Activated naive CD4-positive, alpha-beta T cell treated with anti-CD3 and anti-CD28 coated beads, Interleukin-2, amount 10 ng/mL, durations not matched to agents 7 days and 5 days (primary cell): ENCODE data around the gene VAMP1.
"Not testable (repeated sequence)": the region's sequence is repeated elsewhere in the genome, so short reads cannot be mapped to it uniquely, and the experiment has no call there.

Experiments used
- CTCF ChIA-PET: fragments of 350-600 bp; sonication (Branson Sonifier 250); formaldehyde crosslinking; loops from one replicate; lab custom pipeline; 2021; ENCODE audit warnings: antibody characterized with exemption; lab: Charles Lee
- DNase-seq: peaks from one replicate; pipeline ENCODE4 v3.0.0-alpha.2; 2020
- H3K27ac Mint-ChIP-seq: one replicate; pipeline ENCODE4 v1.8.0; 2021; ENCODE audit warnings: mild to moderate bottlenecking, moderate library complexity, mixed read lengths
- H3K27me3 Mint-ChIP-seq: one replicate; pipeline ENCODE4 v1.8.0; 2021; ENCODE audit warnings: mild to moderate bottlenecking, mixed read lengths
- H3K36me3 Mint-ChIP-seq: one replicate; pipeline ENCODE4 v1.8.0; 2021; ENCODE audit warnings: mixed read lengths
- H3K4me1 Mint-ChIP-seq: one replicate; pipeline ENCODE4 v1.8.0; 2021; ENCODE audit warnings: mixed read lengths
- H3K4me3 Mint-ChIP-seq: one replicate; pipeline ENCODE4 v1.8.0; 2021; ENCODE audit warnings: mild to moderate bottlenecking, moderate library complexity, mixed read lengths
- H3K9me3 Mint-ChIP-seq: one replicate; pipeline ENCODE4 v1.8.0; 2021; ENCODE audit warnings: mixed read lengths

Gene VAMP1, protein sequence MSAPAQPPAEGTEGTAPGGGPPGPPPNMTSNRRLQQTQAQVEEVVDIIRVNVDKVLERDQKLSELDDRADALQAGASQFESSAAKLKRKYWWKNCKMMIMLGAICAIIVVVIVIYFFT

DNA sequence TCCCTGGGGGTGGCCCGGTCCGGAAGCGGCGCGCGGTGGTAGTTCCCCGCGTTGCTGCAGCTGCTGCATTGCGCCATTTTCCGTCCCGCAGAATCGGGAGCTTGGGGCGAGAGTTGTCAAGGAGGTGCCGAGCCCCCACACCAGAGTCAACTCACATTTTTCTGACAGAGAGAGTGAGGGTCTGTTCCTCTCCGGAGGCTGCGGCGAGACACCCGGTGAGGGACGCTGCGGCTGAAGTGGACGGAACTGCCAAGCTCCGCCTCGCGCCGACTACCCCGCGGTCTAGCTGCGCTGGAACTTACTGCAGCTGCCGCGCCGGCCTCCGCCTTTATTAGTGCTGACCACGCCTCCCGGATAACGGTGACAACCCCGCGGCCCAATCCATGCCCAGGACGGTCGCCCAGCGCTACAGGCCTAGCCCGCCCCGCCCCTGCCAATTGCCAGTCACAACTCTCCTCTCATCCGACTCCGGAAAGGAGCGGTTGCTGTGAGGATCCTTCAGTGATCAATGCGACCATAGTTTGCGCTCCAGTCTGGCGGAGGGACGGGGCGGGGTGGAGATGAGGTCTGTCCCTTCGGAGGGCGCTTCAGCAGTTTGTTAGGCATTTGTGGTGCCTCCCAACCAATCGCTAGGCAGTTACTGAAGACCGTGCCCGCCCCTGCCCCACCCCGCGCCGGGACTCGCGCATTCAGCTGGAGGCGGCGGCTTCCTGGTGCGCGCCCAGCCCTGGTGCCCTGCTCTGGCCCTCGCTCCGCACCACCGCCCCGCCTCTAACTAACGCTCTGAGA is at the start of gene VAMP1:
Gene VAMP1, minus strand, starts transcription at position 303 of the 789 bp plus-strand sequence. Its CDS starts 146 bp downstream, at position 157.
- CTCF ChIA-PET: interaction anchor here (0.8 to 3.6 kb wide), 13 partner anchors 8 to 147 kb away, joined by 3 to 33 read pairs (median 3); partner anchors contain the start of genes IFFO1 and TAPBPL
- peak; percentile 100 for DNase-seq
- peaks cover 56% of the 10 kb centered on the region for H3K4me1 Mint-ChIP-seq

DNA sequence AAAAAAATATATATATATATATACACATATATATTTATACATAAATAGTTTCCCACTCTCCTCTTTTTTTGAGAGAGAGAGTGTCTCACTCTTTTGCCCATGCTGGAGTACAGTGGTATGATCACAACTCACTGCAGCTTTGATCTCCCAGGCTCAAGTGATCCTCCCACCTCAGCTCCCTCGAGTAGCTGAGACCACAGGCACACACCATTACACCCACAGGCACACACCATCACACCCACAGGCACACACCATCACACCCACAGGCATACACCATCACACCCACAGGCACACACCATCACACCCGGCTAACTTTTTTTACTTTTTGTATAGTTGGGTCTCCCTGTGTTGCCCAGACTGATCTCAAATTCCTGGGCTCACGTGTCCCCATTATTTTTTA is 49.7 kb upstream of the VAMP1 start:
- H3K4me1 Mint-ChIP-seq: peaks cover 2% of the 10 kb centered on the region
- H3K36me3 Mint-ChIP-seq: peaks cover 73% of the 10 kb centered on the region
- H3K27me3 Mint-ChIP-seq: no peaks in the 10 kb centered on the region
- DNase-seq: no peak
- H3K27ac Mint-ChIP-seq: no peak overlapping the region
- H3K9me3 Mint-ChIP-seq: no peaks in the 10 kb centered on the region
- no peak overlapping the region for H3K4me3 Mint-ChIP-seq
- CTCF ChIA-PET: no interaction called here

More for the DNA sequence above, at the start of gene VAMP1:
- Mint-ChIP-seq H3K4me3 (peak within 1 kb of the TSS; percentile 94), H3K9me3 (no peaks in the 10 kb centered on the region), H3K36me3 (peaks cover 36% of the 10 kb centered on the region), H3K27me3 (peaks cover 24% of the 10 kb centered on the region), H3K27ac (peak within 1 kb of the TSS; percentile 93)

DNA sequence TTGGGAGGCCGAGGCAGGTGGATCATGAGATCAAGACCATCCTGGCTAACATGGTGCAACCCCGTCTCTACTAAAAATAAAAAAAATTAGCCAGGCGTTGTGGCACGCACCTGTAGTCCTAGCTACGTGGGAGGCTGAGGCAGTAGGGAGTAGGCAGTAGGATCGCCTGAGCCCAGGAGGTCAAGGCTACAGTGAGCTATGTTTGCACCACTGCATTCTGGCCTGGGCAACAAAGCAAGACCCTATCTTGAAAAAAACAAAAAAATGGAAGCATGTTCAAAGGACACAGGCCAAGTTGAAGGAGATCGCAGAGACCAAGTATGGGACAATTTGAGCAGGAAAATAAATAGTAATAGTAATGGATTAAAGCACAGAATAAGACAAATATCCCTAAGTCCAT is 37.6 kb upstream of the VAMP1 start:
- peaks cover 48% of the 10 kb centered on the region for H3K36me3 Mint-ChIP-seq
- no peak overlapping the region for H3K27ac Mint-ChIP-seq
- peaks cover 14% of the 10 kb centered on the region for H3K4me1 Mint-ChIP-seq
- CTCF ChIA-PET: interaction anchor here (1.4 kb wide), 1 partner anchor 9 kb away, joined by 3 read pairs; no protein-coding TSS in a partner anchor
- H3K27me3 Mint-ChIP-seq: no peaks in the 10 kb centered on the region
- H3K9me3 Mint-ChIP-seq: no peaks in the 10 kb centered on the region
- no peak for DNase-seq
- H3K4me3 Mint-ChIP-seq: no peak overlapping the region

DNA sequence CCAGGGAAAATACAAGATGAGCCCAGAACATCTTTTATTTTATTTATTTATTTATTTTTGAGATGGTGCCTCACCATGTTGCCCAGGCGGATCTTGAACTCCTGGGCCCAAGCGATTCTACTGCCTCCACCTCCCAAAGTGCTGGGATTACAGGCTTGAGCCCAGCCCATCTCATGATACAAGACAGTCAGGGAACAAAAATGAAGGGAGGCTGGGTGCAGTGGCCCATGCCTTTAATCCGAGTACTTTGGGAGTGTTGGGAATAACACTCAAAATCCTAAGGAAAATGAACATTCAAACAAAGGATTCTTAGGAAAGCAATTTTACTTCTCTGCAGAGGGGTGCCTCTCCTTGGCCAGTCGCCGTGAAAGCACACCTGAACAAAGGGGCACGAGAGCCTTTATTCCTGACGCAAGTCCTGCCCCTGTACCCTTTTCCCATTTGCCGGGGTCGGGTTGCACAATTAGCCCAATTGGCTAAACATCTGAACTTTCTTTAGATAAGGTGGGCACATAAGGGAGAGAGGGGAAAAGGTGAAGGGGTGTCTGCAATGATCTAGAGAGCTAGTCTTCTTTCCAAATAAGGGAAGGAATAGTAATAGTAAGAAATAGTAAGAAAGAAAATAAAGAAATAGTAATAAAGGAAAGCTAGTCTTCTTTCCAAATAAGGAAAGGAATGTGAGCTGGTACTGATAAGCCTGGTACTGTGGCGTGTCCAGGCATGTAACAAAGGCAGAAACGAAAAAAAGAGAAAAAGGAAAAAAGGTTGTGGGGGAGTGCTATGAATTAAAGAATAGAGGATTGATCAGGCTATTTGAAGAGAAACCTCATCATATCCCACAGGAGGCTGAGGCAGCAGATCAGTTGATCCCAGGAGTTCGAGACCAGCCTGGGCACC is 36.9 kb upstream of the VAMP1 start:
- Mint-ChIP-seq H3K36me3 (peaks cover 40% of the 10 kb centered on the region), H3K4me1 (peaks cover 14% of the 10 kb centered on the region), H3K4me3 (no peak overlapping the region), H3K27me3 (no peaks in the 10 kb centered on the region), H3K9me3 (no peaks in the 10 kb centered on the region), H3K27ac (no peak overlapping the region)
- CTCF ChIA-PET: interaction anchor here (0.6 to 1.4 kb wide), 2 partner anchors 10 to 140 kb away, joined by 3 to 4 read pairs; no protein-coding TSS in a partner anchor
- DNase-seq: no peak

DNA sequence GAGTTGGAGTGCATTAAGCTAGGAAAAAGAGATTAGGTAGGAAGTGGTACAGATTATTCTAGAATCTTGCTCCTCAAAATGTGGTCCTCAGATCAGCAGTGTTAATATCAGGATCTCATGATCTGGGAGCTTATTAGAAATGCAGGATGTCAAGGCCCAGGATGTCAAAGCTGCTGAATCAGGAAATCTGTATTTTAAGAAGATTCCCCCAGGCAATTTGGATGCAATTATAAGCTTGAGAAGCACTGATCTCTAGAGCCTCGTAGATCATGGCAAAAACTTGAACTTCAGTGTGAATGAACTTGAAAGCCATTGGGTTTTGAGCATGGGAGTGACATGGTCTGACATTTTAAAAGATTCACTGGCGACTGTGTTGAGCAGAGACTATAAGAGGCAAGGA is 30.0 kb upstream of the VAMP1 start:
- no peak for DNase-seq
- peaks cover 23% of the 10 kb centered on the region for H3K4me1 Mint-ChIP-seq
- no peaks in the 10 kb centered on the region for H3K27me3 Mint-ChIP-seq
- CTCF ChIA-PET: interaction anchor here (0.6 to 1.0 kb wide), 2 partner anchors 36 to 165 kb away, joined by 3 read pairs; no protein-coding TSS in a partner anchor
- H3K4me3 Mint-ChIP-seq: no peak overlapping the region
- no peak overlapping the region for H3K27ac Mint-ChIP-seq
- no peaks in the 10 kb centered on the region for H3K9me3 Mint-ChIP-seq
- peaks cover 30% of the 10 kb centered on the region for H3K36me3 Mint-ChIP-seq

DNA sequence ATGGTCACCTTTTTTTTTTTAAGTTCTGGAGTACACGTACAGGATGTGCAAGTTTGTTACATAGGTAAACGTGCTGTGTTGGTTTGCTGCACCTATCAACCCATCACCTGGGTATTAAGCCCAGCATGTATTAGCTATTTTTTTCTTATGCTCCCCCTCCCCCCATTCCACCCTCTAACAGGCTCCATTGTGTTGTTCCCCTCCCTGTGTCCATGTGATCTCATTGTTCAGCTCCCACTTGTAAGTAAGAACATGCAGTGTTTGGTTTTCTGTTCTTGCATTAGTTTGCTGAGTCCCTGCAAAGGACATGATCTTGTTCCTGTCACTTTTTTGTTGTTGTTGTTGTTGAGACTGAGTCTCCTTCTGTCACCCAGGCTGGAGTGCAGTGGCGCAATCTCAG is 26.8 kb upstream of the VAMP1 start:
- not testable (repeated sequence) for H3K27me3 Mint-ChIP-seq, H3K9me3 Mint-ChIP-seq, DNase-seq, H3K4me3 Mint-ChIP-seq
- H3K4me1 Mint-ChIP-seq: peaks cover 41% of the 10 kb centered on the region
- H3K27ac Mint-ChIP-seq: peak overlapping the region; percentile 24
- CTCF ChIA-PET: interaction anchor here (0.6 to 2.5 kb wide), 6 partner anchors 9 to 509 kb away, joined by 3 to 9 read pairs (median 4); no protein-coding TSS in a partner anchor
- H3K36me3 Mint-ChIP-seq: peaks cover 37% of the 10 kb centered on the region

DNA sequence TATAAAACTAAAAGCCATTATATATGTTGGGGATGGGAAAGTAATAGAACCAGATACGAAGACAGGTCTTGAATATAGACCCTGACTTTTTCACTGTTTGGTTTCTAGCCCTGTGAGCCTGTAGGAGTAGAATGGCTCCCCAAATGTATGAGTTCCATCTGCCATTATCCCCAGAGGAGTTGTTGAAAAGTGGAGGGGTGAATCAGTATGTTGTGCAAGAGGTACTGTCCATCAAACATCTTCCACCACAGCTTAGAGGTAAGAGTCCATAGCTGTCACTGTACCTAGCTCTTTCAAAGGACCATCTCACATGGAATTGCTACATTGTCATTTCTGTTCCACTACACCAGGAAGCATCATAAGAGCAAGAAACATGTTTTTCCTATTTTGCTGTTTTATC is 24.5 kb upstream of the VAMP1 start:
- Mint-ChIP-seq H3K9me3 (no peaks in the 10 kb centered on the region), H3K36me3 (peaks cover 49% of the 10 kb centered on the region), H3K4me3 (peak overlapping the region; percentile 93), H3K27me3 (no peaks in the 10 kb centered on the region), H3K27ac (peak overlapping the region; percentile 99), H3K4me1 (peaks cover 48% of the 10 kb centered on the region)
- CTCF ChIA-PET: interaction anchor here (0.7 to 2.5 kb wide), 8 partner anchors 23 to 189 kb away, joined by 3 to 9 read pairs (median 4); no protein-coding TSS in a partner anchor
- DNase-seq: no peak

DNA sequence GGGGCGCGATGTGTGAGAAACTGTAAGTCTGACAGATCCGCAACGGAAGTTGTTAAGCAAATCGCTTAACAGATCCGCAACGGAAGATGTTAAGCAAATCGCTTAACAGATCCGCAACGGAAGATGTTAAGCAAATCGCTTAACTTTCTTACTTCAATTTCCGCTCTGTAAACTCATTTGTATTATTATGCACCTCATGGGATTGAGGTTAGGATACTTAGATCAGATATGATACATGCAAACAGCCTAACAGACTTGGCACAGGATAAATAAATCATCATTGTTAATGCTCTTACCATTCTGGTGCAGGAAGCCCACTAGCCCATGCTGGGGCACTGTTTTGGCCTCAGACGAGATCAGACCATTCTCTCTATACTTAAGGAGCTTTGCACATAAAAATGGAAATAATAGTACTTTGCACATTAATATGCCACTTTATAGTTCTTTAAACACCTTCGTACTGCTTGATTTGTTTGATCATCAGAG is 23.8 kb upstream of the VAMP1 start:
- Mint-ChIP-seq H3K27me3 (no peaks in the 10 kb centered on the region), H3K4me3 (peak overlapping the region; percentile 93), H3K4me1 (peaks cover 48% of the 10 kb centered on the region), H3K36me3 (peaks cover 49% of the 10 kb centered on the region), H3K9me3 (no peaks in the 10 kb centered on the region), H3K27ac (peak overlapping the region; percentile 99)
- peak; percentile 23 for DNase-seq
- CTCF ChIA-PET: interaction anchor here (0.7 to 1.2 kb wide), 6 partner anchors 23 to 190 kb away, joined by 3 to 4 read pairs (median 4); no protein-coding TSS in a partner anchor

DNA sequence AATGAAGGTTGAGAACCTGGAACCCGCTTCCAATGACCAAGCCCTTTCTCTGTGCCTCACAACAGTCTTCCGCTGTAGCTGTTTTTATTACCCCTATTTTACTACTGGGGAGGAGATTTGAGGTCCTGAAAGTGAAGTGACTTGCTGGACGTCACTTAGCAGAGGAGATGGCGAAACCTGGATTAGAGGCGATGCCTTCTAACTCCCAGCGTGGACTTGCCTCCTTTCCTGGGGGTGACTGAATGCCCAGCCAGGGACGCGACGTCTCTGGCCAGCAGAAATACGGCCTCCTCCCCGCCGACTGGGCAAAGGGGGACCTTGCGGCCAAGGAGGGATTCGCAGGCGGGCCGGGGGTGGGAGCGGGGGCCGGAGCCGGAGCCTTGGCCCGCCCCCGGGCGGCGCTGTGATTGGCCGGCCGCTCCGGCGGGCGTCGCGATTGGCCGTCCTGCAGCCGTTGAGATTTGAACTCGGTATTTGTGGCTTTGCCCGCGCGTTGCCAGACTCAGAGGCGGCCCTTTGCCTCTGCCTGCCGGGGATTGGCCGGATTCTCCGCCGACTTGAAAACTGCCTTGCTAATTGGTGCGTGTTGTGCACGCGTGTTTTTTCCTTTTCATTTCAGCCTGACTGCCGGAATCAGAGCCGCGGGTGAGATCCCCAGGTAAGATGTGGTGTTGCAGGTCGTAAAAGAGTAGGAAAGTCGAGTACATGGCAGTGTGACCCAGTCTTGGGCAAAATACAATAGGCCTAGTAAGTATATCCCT is 23.2 kb upstream of the VAMP1 start, which contains the start of gene NCAPD2:
Gene NCAPD2, plus strand, starts transcription at position 606 of the 761 bp plus-strand sequence. CDS start 997 bp downstream, outside the sequence.
- CTCF ChIA-PET: interaction anchor here (0.6 to 1.7 kb wide), 7 partner anchors 22 to 68 kb away, joined by 3 to 9 read pairs (median 3); no protein-coding TSS in a partner anchor
- H3K4me1 Mint-ChIP-seq: peaks cover 48% of the 10 kb centered on the region
- DNase-seq: peak; percentile 98
- H3K9me3 Mint-ChIP-seq: no peaks in the 10 kb centered on the region
- peak within 1 kb of the TSS; percentile 93 for H3K4me3 Mint-ChIP-seq
- H3K36me3 Mint-ChIP-seq: peaks cover 48% of the 10 kb centered on the region
- peak within 1 kb of the TSS; percentile 99 for H3K27ac Mint-ChIP-seq
- H3K27me3 Mint-ChIP-seq: no peaks in the 10 kb centered on the region

DNA sequence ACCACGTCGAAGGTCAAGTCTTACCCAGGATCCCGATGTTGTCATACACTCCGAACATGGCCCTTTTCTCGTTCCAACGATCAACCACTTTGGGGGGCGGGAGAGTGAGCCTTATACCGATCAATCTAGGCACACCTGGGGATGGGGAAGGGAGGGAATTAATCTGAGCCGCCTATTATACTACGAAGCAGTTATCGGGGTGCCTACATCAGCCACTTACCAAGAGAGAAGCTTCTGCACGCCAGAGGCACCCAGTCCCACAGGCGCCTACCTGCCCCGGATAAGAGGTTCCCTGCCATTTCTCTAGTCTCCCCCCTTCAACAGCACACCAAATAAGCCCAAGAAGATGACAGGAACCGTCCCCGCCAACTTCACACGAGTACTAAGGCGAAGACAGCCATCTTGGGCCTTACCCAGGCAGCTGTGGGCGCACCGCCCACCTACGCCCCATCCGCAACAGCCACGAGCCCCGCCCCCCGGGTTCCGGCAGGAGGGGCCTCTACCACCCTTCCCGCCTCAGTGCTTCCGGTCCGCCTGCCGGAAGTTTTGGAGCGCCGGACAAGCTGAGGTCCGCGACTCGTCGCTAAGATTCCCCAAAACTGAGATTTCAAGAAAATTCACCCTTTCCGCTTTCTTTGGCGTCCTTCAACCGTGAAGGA is 22.5 kb upstream of the VAMP1 start, which contains the start of gene MRPL51:
Gene MRPL51, minus strand, starts transcription at position 425 of the 659 bp plus-strand sequence. Its CDS starts 126 bp downstream, at position 299.
- H3K9me3 Mint-ChIP-seq: no peaks in the 10 kb centered on the region
- H3K4me1 Mint-ChIP-seq: peaks cover 45% of the 10 kb centered on the region
- peaks cover 42% of the 10 kb centered on the region for H3K36me3 Mint-ChIP-seq
- CTCF ChIA-PET: interaction anchor here (0.6 to 1.7 kb wide), 5 partner anchors 21 to 72 kb away, joined by 3 to 9 read pairs (median 3); no protein-coding TSS in a partner anchor
- H3K4me3 Mint-ChIP-seq: peak within 1 kb of the TSS; percentile 93
- H3K27me3 Mint-ChIP-seq: no peaks in the 10 kb centered on the region
- peak; percentile 97 for DNase-seq
- peak within 1 kb of the TSS; percentile 99 for H3K27ac Mint-ChIP-seq

DNA sequence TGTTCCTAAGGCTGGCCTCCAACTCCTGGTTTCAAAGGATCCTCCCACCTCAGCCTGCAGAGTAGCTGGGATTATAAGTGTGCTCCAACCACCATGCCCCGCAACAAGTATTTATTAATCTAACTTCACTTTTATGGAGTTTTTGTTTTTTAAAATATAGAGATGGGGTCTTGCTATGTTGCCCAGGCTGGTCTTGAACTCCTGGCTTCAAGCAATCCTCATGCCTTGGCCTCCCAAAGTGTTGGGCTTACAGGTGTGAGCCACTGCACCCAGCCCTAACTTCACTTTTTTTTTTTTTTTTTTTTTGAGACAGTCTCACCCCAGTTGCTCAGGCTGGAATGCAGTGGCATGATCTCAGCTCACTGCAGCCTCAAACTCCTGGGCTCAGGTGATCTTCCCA is 20.2 kb upstream of the VAMP1 start:
- H3K27me3 Mint-ChIP-seq, H3K27ac Mint-ChIP-seq, H3K4me3 Mint-ChIP-seq, H3K9me3 Mint-ChIP-seq, DNase-seq: not testable (repeated sequence)
- H3K4me1 Mint-ChIP-seq: peaks cover 27% of the 10 kb centered on the region
- H3K36me3 Mint-ChIP-seq: peaks cover 26% of the 10 kb centered on the region
- CTCF ChIA-PET: interaction anchor here (0.9 to 1.2 kb wide), 2 partner anchors 20 to 47 kb away, joined by 3 read pairs; no protein-coding TSS in a partner anchor

DNA sequence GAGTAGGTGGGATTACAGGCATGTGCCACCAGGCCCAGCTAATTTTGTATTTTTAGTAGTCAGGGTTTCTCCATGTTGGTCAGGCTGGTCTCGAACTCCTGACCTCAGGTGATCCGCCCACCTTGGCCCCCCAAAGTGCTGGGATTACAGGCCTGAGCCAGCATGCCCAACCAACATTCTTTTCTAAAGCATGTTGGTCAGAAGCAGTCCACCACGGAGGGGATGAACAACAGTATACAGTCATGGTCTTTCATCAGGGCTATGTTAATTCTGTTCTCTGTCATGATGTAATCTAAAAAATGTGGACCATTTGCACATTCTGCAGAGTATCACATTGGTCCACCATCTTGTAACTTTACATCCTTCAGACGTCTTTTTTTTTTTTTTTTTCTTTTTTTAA is 19.0 kb upstream of the VAMP1 start:
- H3K27me3 Mint-ChIP-seq: peaks cover 8% of the 10 kb centered on the region
- DNase-seq: no peak
- H3K4me1 Mint-ChIP-seq: peaks cover 15% of the 10 kb centered on the region
- H3K27ac Mint-ChIP-seq: no peak overlapping the region
- H3K36me3 Mint-ChIP-seq: peaks cover 15% of the 10 kb centered on the region
- CTCF ChIA-PET: interaction anchor here (0.6 kb wide), 1 partner anchor 78 kb away, joined by 3 read pairs; no protein-coding TSS in a partner anchor
- no peaks in the 10 kb centered on the region for H3K9me3 Mint-ChIP-seq
- H3K4me3 Mint-ChIP-seq: no peak overlapping the region
